Measurements from ENCODE around the gene ERCC4. TPM values are rescaled to one million over a fixed set of nuclear protein-coding genes. Genes with fewer than 3 reads are reported as not detected.
"Not testable (repeated sequence)": the region's sequence is repeated elsewhere in the genome, so short reads cannot be mapped to it uniquely, and the experiment has no call there.

Gene ERCC4
- total and polyA plus RNA-seq, 2 experiments from 2014 or later: 5.4 to 21.6 TPM

DNA sequence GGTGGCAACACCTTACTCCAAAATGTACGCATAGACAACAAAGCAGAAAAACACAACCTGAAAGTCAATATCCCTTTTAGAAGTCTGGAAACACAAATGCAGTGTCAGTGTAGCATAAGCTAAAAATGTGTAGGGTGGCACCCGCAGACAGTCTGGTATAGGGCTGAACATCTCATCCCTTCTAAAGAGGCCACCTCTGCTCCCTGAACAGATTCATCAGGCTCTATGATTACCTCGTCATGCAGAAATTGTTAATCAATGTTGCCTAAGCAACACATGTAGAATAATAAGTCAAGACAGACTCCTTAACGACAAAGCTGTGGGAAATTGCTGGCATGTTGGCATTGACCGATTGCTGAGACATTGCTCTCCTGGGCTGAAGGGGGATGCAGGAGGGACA is 33.3 kb upstream of the ERCC4 start:
- Mint-ChIP-seq H3K27me3 (ENCODE audit: insufficient read depth, low read depth, poor library complexity) (peaks cover 2% of the 10 kb centered on the region), H3K4me1 (no peaks in the 10 kb centered on the region)
- ATAC-seq: no peak

DNA sequence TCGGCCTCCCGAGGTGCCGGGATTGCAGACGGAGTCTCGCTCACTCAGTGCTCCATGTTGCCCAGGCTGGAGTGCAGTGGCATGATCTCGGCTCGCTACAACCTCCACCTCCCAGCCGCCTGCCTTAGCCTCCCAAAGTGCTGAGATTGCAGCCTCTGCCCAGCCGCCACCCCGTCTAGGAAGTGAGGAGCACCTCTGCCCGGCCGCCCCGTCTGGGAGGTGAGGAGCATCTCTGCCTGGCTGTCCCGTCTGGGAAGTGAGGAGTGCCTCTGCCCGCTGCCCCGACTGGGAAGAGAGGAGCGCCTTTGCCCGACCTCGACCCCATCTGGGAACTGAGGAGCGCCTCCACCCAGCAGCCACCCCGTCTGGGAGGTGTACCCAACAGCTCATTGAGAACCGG is 30.6 kb upstream of the ERCC4 start:
- not testable (repeated sequence) for H3K36me3 ChIP-seq (ENCODE audit: insufficient read depth); ATAC-seq; H2AFZ ChIP-seq; H3K4me1 Mint-ChIP-seq; H4K20me1 ChIP-seq (replicated peaks; ENCODE audit: insufficient read depth); H3K79me2 ChIP-seq (replicated peaks; ENCODE audit: insufficient read depth); H3K27ac Mint-ChIP-seq; H3K27me3 ChIP-seq (ENCODE audit: insufficient read depth); H3K27ac ChIP-seq (ENCODE audit: low read depth); H3K4me3 Mint-ChIP-seq; H3K4me2 ChIP-seq; H3K27me3 Mint-ChIP-seq (ENCODE audit: insufficient read depth, low read depth, poor library complexity); H3K9me2 ChIP-seq (ENCODE audit: insufficient read depth); DNase-seq (ENCODE audit: low spot score); H3K4me3 ChIP-seq; H3F3A ChIP-seq (replicated peaks; ENCODE audit: low read depth); H3K4me1 ChIP-seq (ENCODE audit: insufficient read depth)
- peaks cover 15% of the 10 kb centered on the region for H3K36me3 Mint-ChIP-seq (ENCODE audit: low read depth)
- peaks cover 38% of the 10 kb centered on the region for H3K9me3 Mint-ChIP-seq

More for the DNA sequence above, 33.3 kb upstream of the ERCC4 start:
- no peak for DNase-seq (ENCODE audit: low spot score)
- no peaks in the 10 kb centered on the region for H3K36me3 ChIP-seq (ENCODE audit: insufficient read depth)
- H3K4me2 ChIP-seq: no peak overlapping the region
- Mint-ChIP-seq H3K36me3 (ENCODE audit: low read depth) (peaks cover 15% of the 10 kb centered on the region), H3K9me3 (peaks cover 38% of the 10 kb centered on the region), H3K27ac (no peak overlapping the region), H3K4me3 (no peak overlapping the region)
- H4K20me1 ChIP-seq (replicated peaks; ENCODE audit: insufficient read depth): no peaks in the 10 kb centered on the region
- TF ChIP-seq ZNF331 (CRISPR knock-in tag; IDR thresholded peaks at IDR 0.05; ENCODE audit: low read depth) (no peak), CREB1 (CRISPR knock-in tag; IDR thresholded peaks at IDR 0.05; ENCODE audit: low read depth) (no peak), ZNF114 (CRISPR knock-in tag; IDR thresholded peaks at IDR 0.05) (no peak), JUNB (IDR thresholded peaks at IDR 0.05; ENCODE audit: unreplicated experiment) (no peak)
- TF ChIP-seq, protein P1, sequence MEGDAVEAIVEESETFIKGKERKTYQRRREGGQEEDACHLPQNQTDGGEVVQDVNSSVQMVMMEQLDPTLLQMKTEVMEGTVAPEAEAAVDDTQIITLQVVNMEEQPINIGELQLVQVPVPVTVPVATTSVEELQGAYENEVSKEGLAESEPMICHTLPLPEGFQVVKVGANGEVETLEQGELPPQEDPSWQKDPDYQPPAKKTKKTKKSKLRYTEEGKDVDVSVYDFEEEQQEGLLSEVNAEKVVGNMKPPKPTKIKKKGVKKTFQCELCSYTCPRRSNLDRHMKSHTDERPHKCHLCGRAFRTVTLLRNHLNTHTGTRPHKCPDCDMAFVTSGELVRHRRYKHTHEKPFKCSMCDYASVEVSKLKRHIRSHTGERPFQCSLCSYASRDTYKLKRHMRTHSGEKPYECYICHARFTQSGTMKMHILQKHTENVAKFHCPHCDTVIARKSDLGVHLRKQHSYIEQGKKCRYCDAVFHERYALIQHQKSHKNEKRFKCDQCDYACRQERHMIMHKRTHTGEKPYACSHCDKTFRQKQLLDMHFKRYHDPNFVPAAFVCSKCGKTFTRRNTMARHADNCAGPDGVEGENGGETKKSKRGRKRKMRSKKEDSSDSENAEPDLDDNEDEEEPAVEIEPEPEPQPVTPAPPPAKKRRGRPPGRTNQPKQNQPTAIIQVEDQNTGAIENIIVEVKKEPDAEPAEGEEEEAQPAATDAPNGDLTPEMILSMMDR (conservative IDR thresholded peaks at IDR 0.05; ENCODE audit: low read depth in 2 of 2): no peak
- TF ChIP-seq, protein P2, sequence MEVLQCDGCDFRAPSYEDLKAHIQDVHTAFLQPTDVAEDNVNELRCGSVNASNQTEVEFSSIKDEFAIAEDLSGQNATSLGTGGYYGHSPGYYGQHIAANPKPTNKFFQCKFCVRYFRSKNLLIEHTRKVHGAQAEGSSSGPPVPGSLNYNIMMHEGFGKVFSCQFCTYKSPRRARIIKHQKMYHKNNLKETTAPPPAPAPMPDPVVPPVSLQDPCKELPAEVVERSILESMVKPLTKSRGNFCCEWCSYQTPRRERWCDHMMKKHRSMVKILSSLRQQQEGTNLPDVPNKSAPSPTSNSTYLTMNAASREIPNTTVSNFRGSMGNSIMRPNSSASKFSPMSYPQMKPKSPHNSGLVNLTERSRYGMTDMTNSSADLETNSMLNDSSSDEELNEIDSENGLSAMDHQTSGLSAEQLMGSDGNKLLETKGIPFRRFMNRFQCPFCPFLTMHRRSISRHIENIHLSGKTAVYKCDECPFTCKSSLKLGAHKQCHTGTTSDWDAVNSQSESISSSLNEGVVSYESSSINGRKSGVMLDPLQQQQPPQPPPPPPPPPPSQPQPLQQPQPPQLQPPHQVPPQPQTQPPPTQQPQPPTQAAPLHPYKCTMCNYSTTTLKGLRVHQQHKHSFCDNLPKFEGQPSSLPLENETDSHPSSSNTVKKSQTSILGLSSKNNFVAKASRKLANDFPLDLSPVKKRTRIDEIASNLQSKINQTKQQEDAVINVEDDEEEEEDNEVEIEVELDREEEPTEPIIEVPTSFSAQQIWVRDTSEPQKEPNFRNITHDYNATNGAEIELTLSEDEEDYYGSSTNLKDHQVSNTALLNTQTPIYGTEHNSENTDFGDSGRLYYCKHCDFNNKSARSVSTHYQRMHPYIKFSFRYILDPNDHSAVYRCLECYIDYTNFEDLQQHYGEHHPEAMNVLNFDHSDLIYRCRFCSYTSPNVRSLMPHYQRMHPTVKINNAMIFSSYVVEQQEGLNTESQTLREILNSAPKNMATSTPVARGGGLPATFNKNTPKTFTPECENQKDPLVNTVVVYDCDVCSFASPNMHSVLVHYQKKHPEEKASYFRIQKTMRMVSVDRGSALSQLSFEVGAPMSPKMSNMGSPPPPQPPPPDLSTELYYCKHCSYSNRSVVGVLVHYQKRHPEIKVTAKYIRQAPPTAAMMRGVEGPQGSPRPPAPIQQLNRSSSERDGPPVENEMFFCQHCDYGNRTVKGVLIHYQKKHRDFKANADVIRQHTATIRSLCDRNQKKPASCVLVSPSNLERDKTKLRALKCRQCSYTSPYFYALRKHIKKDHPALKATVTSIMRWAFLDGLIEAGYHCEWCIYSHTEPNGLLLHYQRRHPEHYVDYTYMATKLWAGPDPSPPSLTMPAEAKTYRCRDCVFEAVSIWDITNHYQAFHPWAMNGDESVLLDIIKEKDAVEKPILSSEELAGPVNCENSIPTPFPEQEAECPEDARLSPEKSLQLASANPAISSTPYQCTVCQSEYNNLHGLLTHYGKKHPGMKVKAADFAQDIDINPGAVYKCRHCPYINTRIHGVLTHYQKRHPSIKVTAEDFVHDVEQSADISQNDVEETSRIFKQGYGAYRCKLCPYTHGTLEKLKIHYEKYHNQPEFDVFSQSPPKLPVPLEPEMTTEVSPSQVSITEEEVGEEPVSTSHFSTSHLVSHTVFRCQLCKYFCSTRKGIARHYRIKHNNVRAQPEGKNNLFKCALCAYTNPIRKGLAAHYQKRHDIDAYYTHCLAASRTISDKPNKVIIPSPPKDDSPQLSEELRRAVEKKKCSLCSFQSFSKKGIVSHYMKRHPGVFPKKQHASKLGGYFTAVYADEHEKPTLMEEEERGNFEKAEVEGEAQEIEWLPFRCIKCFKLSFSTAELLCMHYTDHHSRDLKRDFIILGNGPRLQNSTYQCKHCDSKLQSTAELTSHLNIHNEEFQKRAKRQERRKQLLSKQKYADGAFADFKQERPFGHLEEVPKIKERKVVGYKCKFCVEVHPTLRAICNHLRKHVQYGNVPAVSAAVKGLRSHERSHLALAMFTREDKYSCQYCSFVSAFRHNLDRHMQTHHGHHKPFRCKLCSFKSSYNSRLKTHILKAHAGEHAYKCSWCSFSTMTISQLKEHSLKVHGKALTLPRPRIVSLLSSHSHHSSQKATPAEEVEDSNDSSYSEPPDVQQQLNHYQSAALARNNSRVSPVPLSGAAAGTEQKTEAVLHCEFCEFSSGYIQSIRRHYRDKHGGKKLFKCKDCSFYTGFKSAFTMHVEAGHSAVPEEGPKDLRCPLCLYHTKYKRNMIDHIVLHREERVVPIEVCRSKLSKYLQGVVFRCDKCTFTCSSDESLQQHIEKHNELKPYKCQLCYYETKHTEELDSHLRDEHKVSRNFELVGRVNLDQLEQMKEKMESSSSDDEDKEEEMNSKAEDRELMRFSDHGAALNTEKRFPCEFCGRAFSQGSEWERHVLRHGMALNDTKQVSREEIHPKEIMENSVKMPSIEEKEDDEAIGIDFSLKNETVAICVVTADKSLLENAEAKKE (CRISPR knock-in tag; IDR thresholded peaks at IDR 0.05): no peak
- H3K79me2 ChIP-seq (replicated peaks; ENCODE audit: insufficient read depth): no peaks in the 10 kb centered on the region
- H2AFZ ChIP-seq: no peak overlapping the region
- H3K4me3 ChIP-seq: no peak overlapping the region
- H3K27me3 ChIP-seq (ENCODE audit: insufficient read depth): no peaks in the 10 kb centered on the region
- no peaks in the 10 kb centered on the region for H3F3A ChIP-seq (replicated peaks; ENCODE audit: low read depth)
- H3K27ac ChIP-seq (ENCODE audit: low read depth): no peak overlapping the region
- no peaks in the 10 kb centered on the region for H3K9me2 ChIP-seq (ENCODE audit: insufficient read depth)
- no peaks in the 10 kb centered on the region for H3K4me1 ChIP-seq (ENCODE audit: insufficient read depth)

All from GM23338 (cell line).